HEK293 (cell line): ENCODE data around the gene MAGEA9.

Experiments used
- CTCF ChIA-PET: fragments of 350-600 bp; formaldehyde crosslinking; extraction: SDS; loops from one replicate; lab custom pipeline; 2021; ENCODE audit warnings: antibody characterized with exemption; lab: Yijun Ruan, JAX
- POLR2A ChIA-PET: fragments of 300-600 bp; formaldehyde crosslinking; extraction: SDS; loops from one replicate; lab custom pipeline; 2020; ENCODE audit warnings: antibody characterized with exemption, inconsistent platforms; lab: Yijun Ruan, JAX
- H3K27ac ChIP-seq: fragments of 200-500 bp; sonication (Bioruptor generic); 2 replicates; pipeline ENCODE4 v1.5.1; 2014; ENCODE audit warnings: low read depth, low read length, control low read depth, inconsistent platforms; ENCODE audit errors: extremely low read depth
- H3K36me3 ChIP-seq, 2 experiments: fragments of 200-500 bp in 1 of 2; sonication (Bioruptor generic) in 1 of 2; 1 replicate in 1 of 2; 2 replicates in 1 of 2; pipeline ENCODE4 v1.5.1; 2014 to 2017; ENCODE audit warnings: inconsistent platforms in 2 of 2, low read length in 2 of 2; ENCODE audit not compliant: control insufficient read depth in 2 of 2, insufficient read depth in 1 of 2
- H3K4me1 ChIP-seq: fragments of 200-500 bp; sonication (Bioruptor generic); 2 replicates; pipeline ENCODE4 v1.5.1; 2014; ENCODE audit warnings: mild to moderate bottlenecking, low read length, inconsistent platforms; ENCODE audit not compliant: control insufficient read depth, insufficient read depth
- H3K4me3 ChIP-seq: 2 replicates; pipeline ENCODE4 v1.5.1; 2011; ENCODE audit warnings: low read depth, mild to moderate bottlenecking, control low read depth, low read length, moderate library complexity
- H3K9me3 ChIP-seq: fragments of 200-500 bp; sonication (Bioruptor generic); 2 replicates; pipeline ENCODE4 v1.5.1; 2014; ENCODE audit warnings: low read depth, low read length, inconsistent platforms; ENCODE audit not compliant: control insufficient read depth, insufficient read depth
- GLI2 ChIP-seq: fragments of 450-650 bp; formaldehyde crosslinking; IDR thresholded peaks from 2 replicates; pipeline ENCODE4; 2017; ENCODE audit warnings: missing biosample characterization, missing genetic modification characterization, low read depth, borderline replicate concordance
- GLIS1 ChIP-seq: fragments of 450-650 bp; formaldehyde crosslinking; IDR thresholded peaks from 2 replicates; pipeline ENCODE4 v1.5.1; 2016; ENCODE audit warnings: missing biosample characterization, missing genetic modification characterization
- HIC1 ChIP-seq: fragments of 450-650 bp; formaldehyde crosslinking; IDR thresholded peaks from 2 replicates; pipeline ENCODE4 v1.5.1; 2016; ENCODE audit warnings: missing biosample characterization, missing genetic modification characterization
- KLF10 ChIP-seq: fragments of 450-650 bp; IDR thresholded peaks from 2 replicates; pipeline ENCODE4 v1.5.1; 2018; ENCODE audit warnings: missing biosample characterization, mild to moderate bottlenecking, missing genetic modification characterization
- KLF16 ChIP-seq: fragments of 450-650 bp; formaldehyde crosslinking; IDR thresholded peaks from 2 replicates; pipeline ENCODE4 v1.5.1; 2017; ENCODE audit warnings: missing biosample characterization, missing genetic modification characterization
- KLF9 ChIP-seq: fragments of 450-650 bp; formaldehyde crosslinking; IDR thresholded peaks from 2 replicates; pipeline ENCODE4 v1.5.1; 2016; ENCODE audit warnings: missing biosample characterization, missing genetic modification characterization, low read depth
- OVOL3 ChIP-seq: fragments of 450-650 bp; formaldehyde crosslinking; IDR thresholded peaks from 2 replicates; pipeline ENCODE4 v1.5.1; 2016; ENCODE audit warnings: missing biosample characterization, missing genetic modification characterization
- PRDM1 ChIP-seq: fragments of 450-650 bp; formaldehyde crosslinking; IDR thresholded peaks from 2 replicates; pipeline ENCODE4; 2016; ENCODE audit warnings: missing biosample characterization, missing genetic modification characterization
- SCRT2 ChIP-seq: fragments of 450-650 bp; formaldehyde crosslinking; IDR thresholded peaks from 2 replicates; pipeline ENCODE4 v1.5.1; 2016; ENCODE audit warnings: missing biosample characterization, missing genetic modification characterization
- YY2 ChIP-seq: fragments of 450-650 bp; formaldehyde crosslinking; IDR thresholded peaks from 2 replicates; pipeline ENCODE4 v1.5.1; 2016; ENCODE audit warnings: missing biosample characterization, missing genetic modification characterization
- ZNF146 ChIP-seq: fragments of 450-650 bp; formaldehyde crosslinking; IDR thresholded peaks from 2 replicates; pipeline ENCODE4 v1.5.1; 2016; ENCODE audit warnings: missing biosample characterization, missing genetic modification characterization
- ZNF157 ChIP-seq: fragments of 450-650 bp; formaldehyde crosslinking; IDR thresholded peaks from 2 replicates; pipeline ENCODE4 v1.5.1; 2016; ENCODE audit warnings: missing biosample characterization, missing genetic modification characterization
- ZNF26 ChIP-seq: fragments of 450-650 bp; formaldehyde crosslinking; IDR thresholded peaks from 2 replicates; pipeline ENCODE4 v1.5.1; 2016; ENCODE audit warnings: missing biosample characterization, missing genetic modification characterization
- ZNF473 ChIP-seq: fragments of 450-650 bp; formaldehyde crosslinking; IDR thresholded peaks from 2 replicates; pipeline ENCODE4 v1.5.1; 2017; ENCODE audit warnings: missing biosample characterization, missing genetic modification characterization
- ZNF654 ChIP-seq: fragments of 450-650 bp; formaldehyde crosslinking; IDR thresholded peaks from 2 replicates; pipeline ENCODE4 v1.5.1; 2016; ENCODE audit warnings: low read depth, missing biosample characterization, missing genetic modification characterization
- ZNF747 ChIP-seq: fragments of 450-650 bp; formaldehyde crosslinking; IDR thresholded peaks from 2 replicates; pipeline ENCODE4 v1.5.1; 2016; ENCODE audit warnings: missing biosample characterization, missing genetic modification characterization
- ZSCAN16 ChIP-seq: fragments of 450-650 bp; formaldehyde crosslinking; IDR thresholded peaks from 2 replicates; pipeline ENCODE4 v1.5.1; 2016; ENCODE audit warnings: missing biosample characterization, missing genetic modification characterization
- TF ChIP-seq, protein P1 (sequence below): fragments of 450-650 bp; formaldehyde crosslinking; IDR thresholded peaks from 2 replicates; pipeline ENCODE4 v1.5.1; 2016; ENCODE audit warnings: missing biosample characterization, missing genetic modification characterization
- TF ChIP-seq, protein P2 (sequence below): fragments of 450-650 bp; IDR thresholded peaks from 2 replicates; pipeline ENCODE4 v1.5.1; 2018; ENCODE audit warnings: missing biosample characterization, mild to moderate bottlenecking, missing genetic modification characterization
- TF ChIP-seq, protein P3 (sequence below): IDR thresholded peaks from 2 replicates; pipeline ENCODE4 v1.6.1; 2011; ENCODE audit warnings: mild to moderate bottlenecking, low read depth, low read length, borderline replicate concordance
- TF ChIP-seq, protein P4 (sequence below): fragments of 450-650 bp; formaldehyde crosslinking; IDR thresholded peaks from 2 replicates; pipeline ENCODE4 v1.5.1; 2016; ENCODE audit warnings: missing biosample characterization, missing genetic modification characterization, borderline replicate concordance

Gene MAGEA9

DNA sequence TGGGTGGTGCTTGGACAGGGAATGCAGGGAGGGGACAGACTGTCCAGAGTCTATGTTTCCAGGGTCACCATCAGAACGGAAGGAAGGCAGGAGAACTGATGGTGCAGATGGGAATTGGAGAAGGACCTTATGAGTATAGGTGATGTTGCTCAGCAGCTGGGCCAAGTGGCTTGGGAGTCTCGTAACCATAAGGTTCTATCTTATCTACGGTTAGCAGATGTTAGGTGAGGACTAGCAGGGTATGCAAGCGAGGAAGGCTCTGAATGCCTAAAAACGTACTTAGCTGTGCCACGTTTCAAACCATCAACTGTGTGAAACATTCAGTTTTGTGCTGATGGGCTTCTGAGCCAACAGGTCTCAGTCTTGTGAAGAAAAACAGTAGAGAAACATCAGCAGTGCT is 22.4 kb downstream of the MAGEA9 start:
- no peaks in the 10 kb centered on the region for H3K9me3 ChIP-seq
- CTCF ChIA-PET: no interaction called here
- POLR2A ChIA-PET: no interaction called here
- no peak overlapping the region for H3K4me3 ChIP-seq
- H3K27ac ChIP-seq: no peak overlapping the region
- H3K36me3 ChIP-seq: no peaks in the 10 kb centered on the region
- no peaks in the 10 kb centered on the region for H3K4me1 ChIP-seq
- TF ChIP-seq ZNF747 (tag by site-specific recombination): no peak
- no peak for TF ChIP-seq OVOL3 (tag by site-specific recombination)
- no peak for TF ChIP-seq HIC1 (tag by site-specific recombination)
- TF ChIP-seq KLF9 (tag by site-specific recombination): no peak
- TF ChIP-seq, protein P1, sequence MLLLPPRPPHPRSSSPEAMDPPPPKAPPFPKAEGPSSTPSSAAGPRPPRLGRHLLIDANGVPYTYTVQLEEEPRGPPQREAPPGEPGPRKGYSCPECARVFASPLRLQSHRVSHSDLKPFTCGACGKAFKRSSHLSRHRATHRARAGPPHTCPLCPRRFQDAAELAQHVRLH (tag by site-specific recombination): no peak
- no peak for TF ChIP-seq PRDM1 (tag by site-specific recombination)
- TF ChIP-seq KLF16 (tag by site-specific recombination): no peak
- TF ChIP-seq ZSCAN16 (tag by site-specific recombination): no peak
- no peak for TF ChIP-seq GLI2 (tag by site-specific recombination)
- no peak for TF ChIP-seq SCRT2 (tag by site-specific recombination)
- TF ChIP-seq ZNF654 (tag by site-specific recombination): no peak
- no peak for TF ChIP-seq ZNF473 (tag by site-specific recombination)
- TF ChIP-seq GLIS1 (tag by site-specific recombination): no peak
- TF ChIP-seq, protein P2, sequence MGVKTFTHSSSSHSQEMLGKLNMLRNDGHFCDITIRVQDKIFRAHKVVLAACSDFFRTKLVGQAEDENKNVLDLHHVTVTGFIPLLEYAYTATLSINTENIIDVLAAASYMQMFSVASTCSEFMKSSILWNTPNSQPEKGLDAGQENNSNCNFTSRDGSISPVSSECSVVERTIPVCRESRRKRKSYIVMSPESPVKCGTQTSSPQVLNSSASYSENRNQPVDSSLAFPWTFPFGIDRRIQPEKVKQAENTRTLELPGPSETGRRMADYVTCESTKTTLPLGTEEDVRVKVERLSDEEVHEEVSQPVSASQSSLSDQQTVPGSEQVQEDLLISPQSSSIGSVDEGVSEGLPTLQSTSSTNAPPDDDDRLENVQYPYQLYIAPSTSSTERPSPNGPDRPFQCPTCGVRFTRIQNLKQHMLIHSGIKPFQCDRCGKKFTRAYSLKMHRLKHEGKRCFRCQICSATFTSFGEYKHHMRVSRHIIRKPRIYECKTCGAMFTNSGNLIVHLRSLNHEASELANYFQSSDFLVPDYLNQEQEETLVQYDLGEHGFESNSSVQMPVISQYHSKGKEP (tag by site-specific recombination): no peak
- TF ChIP-seq ZNF157 (tag by site-specific recombination): no peak

DNA sequence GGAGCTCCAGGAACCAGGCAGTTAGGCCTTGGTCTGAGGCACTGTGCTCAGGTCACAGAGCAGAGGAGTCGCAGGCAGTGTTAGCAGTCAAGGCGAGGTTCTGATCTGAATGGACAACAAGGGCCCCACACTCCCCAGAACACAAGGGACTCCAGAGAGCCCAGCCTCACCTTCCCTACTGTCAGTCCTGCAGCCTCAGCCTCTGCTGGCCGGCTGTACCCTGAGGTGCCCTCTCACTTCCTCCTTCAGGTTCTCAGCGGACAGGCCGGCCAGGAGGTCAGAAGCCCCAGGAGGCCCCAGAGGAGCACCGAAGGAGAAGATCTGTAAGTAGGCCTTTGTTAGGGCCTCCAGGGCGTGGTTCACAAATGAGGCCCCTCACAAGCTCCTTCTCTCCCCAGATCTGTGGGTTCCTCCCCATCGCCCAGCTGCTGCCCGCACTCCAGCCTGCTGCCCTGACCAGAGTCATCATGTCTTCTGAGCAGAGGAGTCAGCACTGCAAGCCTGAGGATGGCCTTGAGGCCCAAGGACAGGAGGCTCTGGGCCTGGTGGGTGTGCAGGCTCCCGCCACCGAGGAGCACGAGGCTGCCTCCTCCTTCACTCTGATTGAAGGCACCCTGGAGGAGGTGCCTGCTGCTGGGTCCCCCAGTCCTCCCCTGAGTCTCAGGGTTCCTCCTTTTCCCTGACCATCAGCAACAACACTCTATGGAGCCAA is 26.2 kb downstream of the MAGEA9 start:
- Histone ChIP-seq H3K36me3 (no peaks in the 10 kb centered on the region), H3K27ac (no peak overlapping the region), H3K9me3 (no peaks in the 10 kb centered on the region), H3K4me1 (no peaks in the 10 kb centered on the region), H3K4me3 (no peak overlapping the region)
- POLR2A ChIA-PET: no interaction called here
- CTCF ChIA-PET: no interaction called here
- TF ChIP-seq, protein P3, sequence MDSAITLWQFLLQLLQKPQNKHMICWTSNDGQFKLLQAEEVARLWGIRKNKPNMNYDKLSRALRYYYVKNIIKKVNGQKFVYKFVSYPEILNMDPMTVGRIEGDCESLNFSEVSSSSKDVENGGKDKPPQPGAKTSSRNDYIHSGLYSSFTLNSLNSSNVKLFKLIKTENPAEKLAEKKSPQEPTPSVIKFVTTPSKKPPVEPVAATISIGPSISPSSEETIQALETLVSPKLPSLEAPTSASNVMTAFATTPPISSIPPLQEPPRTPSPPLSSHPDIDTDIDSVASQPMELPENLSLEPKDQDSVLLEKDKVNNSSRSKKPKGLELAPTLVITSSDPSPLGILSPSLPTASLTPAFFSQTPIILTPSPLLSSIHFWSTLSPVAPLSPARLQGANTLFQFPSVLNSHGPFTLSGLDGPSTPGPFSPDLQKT: no peak
- TF ChIP-seq SCRT2 (tag by site-specific recombination): no peak
- no peak for TF ChIP-seq KLF10
- TF ChIP-seq, protein P4, sequence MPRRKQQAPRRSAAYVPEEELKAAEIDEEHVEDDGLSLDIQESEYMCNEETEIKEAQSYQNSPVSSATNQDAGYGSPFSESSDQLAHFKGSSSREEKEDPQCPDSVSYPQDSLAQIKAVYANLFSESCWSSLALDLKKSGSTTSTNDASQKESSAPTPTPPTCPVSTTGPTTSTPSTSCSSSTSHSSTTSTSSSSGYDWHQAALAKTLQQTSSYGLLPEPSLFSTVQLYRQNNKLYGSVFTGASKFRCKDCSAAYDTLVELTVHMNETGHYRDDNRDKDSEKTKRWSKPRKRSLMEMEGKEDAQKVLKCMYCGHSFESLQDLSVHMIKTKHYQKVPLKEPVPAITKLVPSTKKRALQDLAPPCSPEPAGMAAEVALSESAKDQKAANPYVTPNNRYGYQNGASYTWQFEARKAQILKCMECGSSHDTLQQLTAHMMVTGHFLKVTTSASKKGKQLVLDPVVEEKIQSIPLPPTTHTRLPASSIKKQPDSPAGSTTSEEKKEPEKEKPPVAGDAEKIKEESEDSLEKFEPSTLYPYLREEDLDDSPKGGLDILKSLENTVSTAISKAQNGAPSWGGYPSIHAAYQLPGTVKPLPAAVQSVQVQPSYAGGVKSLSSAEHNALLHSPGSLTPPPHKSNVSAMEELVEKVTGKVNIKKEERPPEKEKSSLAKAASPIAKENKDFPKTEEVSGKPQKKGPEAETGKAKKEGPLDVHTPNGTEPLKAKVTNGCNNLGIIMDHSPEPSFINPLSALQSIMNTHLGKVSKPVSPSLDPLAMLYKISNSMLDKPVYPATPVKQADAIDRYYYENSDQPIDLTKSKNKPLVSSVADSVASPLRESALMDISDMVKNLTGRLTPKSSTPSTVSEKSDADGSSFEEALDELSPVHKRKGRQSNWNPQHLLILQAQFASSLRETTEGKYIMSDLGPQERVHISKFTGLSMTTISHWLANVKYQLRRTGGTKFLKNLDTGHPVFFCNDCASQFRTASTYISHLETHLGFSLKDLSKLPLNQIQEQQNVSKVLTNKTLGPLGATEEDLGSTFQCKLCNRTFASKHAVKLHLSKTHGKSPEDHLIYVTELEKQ (tag by site-specific recombination): no peak
- TF ChIP-seq ZNF146: no peak
- no peak for TF ChIP-seq ZNF26 (tag by site-specific recombination)
- no peak for TF ChIP-seq YY2 (tag by site-specific recombination)
